Measurements from ENCODE around the gene CCDC124.

- TF ChIP-seq ATF3 (IDR thresholded peaks at IDR 0.05) (no peak), YY1 (IDR thresholded peaks at IDR 0.05) (no peak), CTCF (IDR thresholded peaks at IDR 0.05; ENCODE audit: low read depth, low read length, missing input control) (no peak), EGR1 (IDR thresholded peaks at IDR 0.05; ENCODE audit: low read depth in 2 of 2) (no peak), SP1 (IDR thresholded peaks at IDR 0.05) (no peak), ZBTB33 (IDR thresholded peaks at IDR 0.05) (no peak), REST (IDR thresholded peaks at IDR 0.05) (no peak), GABPA (IDR thresholded peaks at IDR 0.05 in 1 of 2, conservative IDR thresholded peaks at IDR 0.05 in 1 of 2) (no peak), JUND (IDR thresholded peaks at IDR 0.05) (no peak), MAX (IDR thresholded peaks at IDR 0.05) (no peak), TAF1 (conservative IDR thresholded peaks at IDR 0.05) (no peak), FOXA1 (IDR thresholded peaks at IDR 0.05) (no peak)
These were observed 14.4 kb downstream of the CCDC124 start for GRCh38 chr19:17946965-17947784.

Measured in liver (tissue), 3 donors.